ENCODE results near the gene IFT122. TPM values are rescaled to one million over a fixed set of nuclear protein-coding genes. Genes with fewer than 3 reads are reported as not detected.

Gene IFT122
- total and polyA plus RNA-seq, 2 experiments from 2014 or later = 10.2 to 38.8 TPM

- Histone ChIP-seq H3F3A (replicated peaks; ENCODE audit: low read depth) (no peaks in the 10 kb centered on the region), H4K20me1 (replicated peaks; ENCODE audit: insufficient read depth) (no peaks in the 10 kb centered on the region), H3K79me2 (replicated peaks; ENCODE audit: insufficient read depth) (no peaks in the 10 kb centered on the region), H3K27me3 (ENCODE audit: insufficient read depth) (no peaks in the 10 kb centered on the region), H3K9me2 (ENCODE audit: insufficient read depth) (no peaks in the 10 kb centered on the region), H3K36me3 (ENCODE audit: insufficient read depth) (no peaks in the 10 kb centered on the region), H3K4me2 (no peak overlapping the region), H2AFZ (no peak overlapping the region), H3K4me3 (no peak overlapping the region), H3K27ac (ENCODE audit: low read depth) (no peak overlapping the region), H3K4me1 (ENCODE audit: insufficient read depth) (no peaks in the 10 kb centered on the region; the same call in 1 of the 2 replicates)
- Mint-ChIP-seq H3K27ac (no peak overlapping the region), H3K4me1 (peaks cover 13% of the 10 kb centered on the region), H3K9me3 (no peaks in the 10 kb centered on the region; the same call in 2 of the 3 replicates), H3K36me3 (ENCODE audit: low read depth) (no peaks in the 10 kb centered on the region), H3K4me3 (no peak overlapping the region), H3K27me3 (ENCODE audit: insufficient read depth, low read depth, poor library complexity) (peaks cover 9% of the 10 kb centered on the region)
- ATAC-seq (no peak), DNase-seq (ENCODE audit: low spot score) (no peak)
- TF ChIP-seq EZH2phosphoT487 (IDR thresholded peaks at IDR 0.05; ENCODE audit: unreplicated experiment) = no peak
- TF ChIP-seq NANOG (IDR thresholded peaks at IDR 0.05; ENCODE audit: borderline replicate concordance) = no peak
- TF ChIP-seq ZNF462 (CRISPR knock-in tag; IDR thresholded peaks at IDR 0.05) = no peak
- TF ChIP-seq CREB1 (CRISPR knock-in tag; IDR thresholded peaks at IDR 0.05; ENCODE audit: low read depth) = no peak
- TF ChIP-seq ZNF331 (CRISPR knock-in tag; IDR thresholded peaks at IDR 0.05; ENCODE audit: low read depth) = no peak
- TF ChIP-seq REST (IDR thresholded peaks at IDR 0.05; ENCODE audit: unreplicated experiment) = no peak
- TF ChIP-seq STAT1 (IDR thresholded peaks at IDR 0.05; ENCODE audit: unreplicated experiment) = no peak
- no peak for TF ChIP-seq POLR2AphosphoS5 (IDR thresholded peaks at IDR 0.05; ENCODE audit: low read depth)
- TF ChIP-seq JUNB (IDR thresholded peaks at IDR 0.05; ENCODE audit: unreplicated experiment) = no peak
- TF ChIP-seq ETS1 (IDR thresholded peaks at IDR 0.05) = no peak
Measured at GRCh38 chr3:129415830-129416229, 24.2 kb upstream of the IFT122 start.
